Activated CD4-positive, CD25-positive, alpha-beta regulatory T cell (primary cell): ENCODE measurements around the gene ERVW-1.

Experiments used
- DNase-seq, 4 experiments: peaks; one replicate each; lab custom pipeline; 2025; lab: John Stamatoyannopoulos, UW

The ERVW-1 gene

DNA sequence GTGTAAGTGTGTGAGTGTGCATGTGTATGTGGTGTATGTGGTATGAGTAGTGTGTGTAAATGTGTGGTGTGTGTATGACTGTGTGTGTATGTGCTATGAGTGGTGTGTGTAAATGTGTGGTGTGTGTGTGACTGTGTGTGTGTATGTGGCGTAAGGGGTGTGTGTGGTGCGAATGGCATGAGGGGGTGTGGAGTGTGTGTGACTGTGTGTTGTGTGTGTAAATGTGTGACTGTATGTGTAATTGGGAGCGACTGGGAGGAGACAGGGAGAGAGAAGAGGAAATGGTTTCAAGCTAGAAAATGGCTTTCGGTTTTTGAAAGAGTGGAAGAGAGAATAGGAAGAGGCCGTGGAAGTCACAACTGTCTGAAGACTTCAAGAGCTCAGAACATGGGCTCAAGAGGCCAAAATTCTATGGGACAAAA is 54.0 kb downstream of the ERVW-1 start:
- no peak for DNase-seq

DNA sequence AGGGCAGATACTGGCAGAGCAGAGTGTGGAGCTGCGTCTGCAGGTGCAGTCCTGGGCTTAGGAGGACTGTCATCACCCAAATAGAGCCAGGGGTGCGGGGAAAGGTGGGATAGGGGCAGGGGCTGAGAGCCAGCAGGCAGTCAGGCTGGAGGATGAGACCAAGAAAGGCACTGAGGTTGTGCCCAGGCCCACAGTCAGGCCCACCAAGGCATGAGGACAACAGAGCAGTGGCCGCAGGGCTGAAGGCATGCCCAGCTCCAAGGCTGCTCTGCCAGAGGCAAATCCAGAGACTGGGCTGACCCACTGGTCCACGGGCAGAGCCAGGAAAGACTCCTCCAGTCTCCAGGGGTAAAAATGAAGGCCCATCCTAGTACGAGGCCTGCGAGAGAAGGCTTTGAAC is 54.8 kb downstream of the ERVW-1 start:
- no peak for DNase-seq

DNA sequence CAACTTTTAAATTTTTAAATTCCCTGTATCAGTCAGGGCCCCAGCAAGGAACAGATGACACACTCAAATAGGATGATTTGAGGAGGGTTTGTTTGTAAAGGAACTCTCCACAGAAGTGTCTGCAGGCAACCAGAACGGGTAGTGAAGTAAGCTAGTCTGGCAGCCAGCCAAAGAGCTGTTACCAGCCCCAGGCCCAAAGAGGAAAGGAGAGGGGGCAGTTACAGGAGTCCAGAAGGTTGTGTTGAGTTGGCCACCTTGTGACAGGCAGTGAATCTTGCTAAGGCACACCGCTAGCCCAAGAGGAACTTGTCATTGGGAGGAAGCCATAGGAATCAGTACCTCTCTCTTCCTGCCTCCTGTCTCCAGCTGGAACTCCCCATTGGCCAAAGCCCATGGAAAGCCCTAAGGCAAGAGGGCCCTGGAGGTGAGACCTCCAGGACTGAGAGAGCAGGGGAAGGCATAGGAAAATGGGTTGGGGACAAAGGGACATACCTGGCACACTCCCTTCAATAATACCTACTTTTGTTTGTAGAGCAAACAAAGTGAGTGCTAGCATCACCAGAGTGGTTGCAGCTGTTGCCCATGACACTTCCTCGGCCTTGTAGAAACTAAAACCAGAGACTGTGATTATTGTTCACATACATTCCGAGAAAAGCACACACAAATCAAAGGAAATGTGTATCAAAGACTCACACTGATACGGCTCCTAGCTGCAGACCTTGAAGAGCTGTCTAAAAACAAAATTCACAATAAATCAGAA is 55.9 kb downstream of the ERVW-1 start:
- no peak for DNase-seq
